Nephron progenitor cell (in vitro differentiated cells): ENCODE data around the gene PRKCZ.

Source experiments
- DNase-seq: peaks from one replicate; pipeline ENCODE4 v3.0.0; 2021
- H3K27ac Mint-ChIP-seq: 2 replicates; pipeline ENCODE4 v1.8.0; 2021; ENCODE audit warnings: mild to moderate bottlenecking, moderate library complexity, mixed read lengths
- H3K27me3 Mint-ChIP-seq: 2 replicates; pipeline ENCODE4 v1.8.0; 2021; ENCODE audit warnings: mild to moderate bottlenecking, low read depth, mixed read lengths; ENCODE audit not compliant: poor library complexity
- H3K36me3 Mint-ChIP-seq: 2 replicates; pipeline ENCODE4 v1.8.0; 2021; ENCODE audit warnings: low read depth, mixed read lengths
- H3K4me1 Mint-ChIP-seq: 2 replicates; pipeline ENCODE4 v1.8.0; 2021; ENCODE audit warnings: mixed read lengths
- H3K4me3 Mint-ChIP-seq: 2 replicates; pipeline ENCODE4 v1.8.0; 2021; ENCODE audit warnings: mild to moderate bottlenecking, moderate library complexity, mixed read lengths
- H3K9me3 Mint-ChIP-seq: 2 replicates; pipeline ENCODE4 v1.8.0; 2021; ENCODE audit warnings: mild to moderate bottlenecking, moderate library complexity, mixed read lengths
- TF ChIP-seq, protein P1 (sequence below): fragments of 200-600 bp; sonication (generic); IDR thresholded peaks from 2 replicates; pipeline ENCODE4 v1.5.0; 2021; ENCODE audit warnings: antibody characterized with exemption

The PRKCZ gene

DNA sequence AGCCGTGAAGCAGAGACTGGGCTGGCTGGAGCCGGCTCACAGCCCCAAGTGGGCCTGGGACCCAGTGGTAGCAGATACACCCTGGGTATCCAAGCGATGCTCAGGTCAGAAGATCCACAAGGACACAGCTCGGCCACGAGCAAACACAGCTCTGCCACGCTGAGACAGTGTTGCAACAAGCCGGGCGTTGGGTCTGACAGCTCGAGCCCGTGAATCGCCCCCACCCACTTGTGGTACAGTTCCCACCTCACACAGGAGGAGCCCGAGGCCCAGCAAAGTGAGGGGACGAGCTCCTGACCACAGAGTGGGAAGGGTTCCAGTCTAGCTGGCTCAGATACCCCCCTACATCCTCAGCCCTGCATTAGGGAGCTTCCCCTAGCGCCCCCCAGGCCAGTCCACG is 8.9 kb upstream of the PRKCZ start:
- peaks cover 22% of the 10 kb centered on the region for H3K27me3 Mint-ChIP-seq

DNA sequence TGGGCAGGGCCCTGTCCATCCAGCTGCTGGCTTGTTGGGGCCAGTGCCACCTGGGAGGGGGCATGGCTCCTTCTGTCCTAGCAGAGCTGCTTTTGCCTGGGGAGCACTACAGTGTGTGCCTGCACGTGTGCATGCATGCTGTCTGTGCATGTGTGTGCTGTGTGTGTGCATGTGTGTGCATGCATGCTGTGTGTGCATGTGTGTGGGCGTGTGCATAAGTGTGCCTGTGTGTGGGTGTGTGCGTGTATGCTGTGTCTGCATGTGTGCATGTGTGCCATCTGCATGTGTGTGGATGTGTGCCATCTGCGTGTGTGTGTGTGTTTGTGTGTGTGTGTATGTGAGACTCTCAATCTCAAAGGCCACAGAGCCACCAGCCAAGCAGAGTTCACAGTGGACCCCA is 8.3 kb upstream of the PRKCZ start:
- Mint-ChIP-seq H3K27ac (no peak overlapping the region), H3K36me3 (no peaks in the 10 kb centered on the region), H3K9me3 (peaks cover 3% of the 10 kb centered on the region), H3K4me1 (peaks cover 15% of the 10 kb centered on the region), H3K4me3 (no peak overlapping the region), H3K27me3 (peaks cover 28% of the 10 kb centered on the region)
- TF ChIP-seq, protein P1, sequence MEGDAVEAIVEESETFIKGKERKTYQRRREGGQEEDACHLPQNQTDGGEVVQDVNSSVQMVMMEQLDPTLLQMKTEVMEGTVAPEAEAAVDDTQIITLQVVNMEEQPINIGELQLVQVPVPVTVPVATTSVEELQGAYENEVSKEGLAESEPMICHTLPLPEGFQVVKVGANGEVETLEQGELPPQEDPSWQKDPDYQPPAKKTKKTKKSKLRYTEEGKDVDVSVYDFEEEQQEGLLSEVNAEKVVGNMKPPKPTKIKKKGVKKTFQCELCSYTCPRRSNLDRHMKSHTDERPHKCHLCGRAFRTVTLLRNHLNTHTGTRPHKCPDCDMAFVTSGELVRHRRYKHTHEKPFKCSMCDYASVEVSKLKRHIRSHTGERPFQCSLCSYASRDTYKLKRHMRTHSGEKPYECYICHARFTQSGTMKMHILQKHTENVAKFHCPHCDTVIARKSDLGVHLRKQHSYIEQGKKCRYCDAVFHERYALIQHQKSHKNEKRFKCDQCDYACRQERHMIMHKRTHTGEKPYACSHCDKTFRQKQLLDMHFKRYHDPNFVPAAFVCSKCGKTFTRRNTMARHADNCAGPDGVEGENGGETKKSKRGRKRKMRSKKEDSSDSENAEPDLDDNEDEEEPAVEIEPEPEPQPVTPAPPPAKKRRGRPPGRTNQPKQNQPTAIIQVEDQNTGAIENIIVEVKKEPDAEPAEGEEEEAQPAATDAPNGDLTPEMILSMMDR = no peak
- DNase-seq = no peak

More for the DNA sequence above, 8.9 kb upstream of the PRKCZ start:
- no peaks in the 10 kb centered on the region for H3K36me3 Mint-ChIP-seq
- no peak overlapping the region for H3K4me3 Mint-ChIP-seq
- H3K9me3 Mint-ChIP-seq = peaks cover 3% of the 10 kb centered on the region
- no peak for DNase-seq
- no peak overlapping the region for H3K27ac Mint-ChIP-seq
- peaks cover 15% of the 10 kb centered on the region for H3K4me1 Mint-ChIP-seq
- TF ChIP-seq, protein P1 = no peak

DNA sequence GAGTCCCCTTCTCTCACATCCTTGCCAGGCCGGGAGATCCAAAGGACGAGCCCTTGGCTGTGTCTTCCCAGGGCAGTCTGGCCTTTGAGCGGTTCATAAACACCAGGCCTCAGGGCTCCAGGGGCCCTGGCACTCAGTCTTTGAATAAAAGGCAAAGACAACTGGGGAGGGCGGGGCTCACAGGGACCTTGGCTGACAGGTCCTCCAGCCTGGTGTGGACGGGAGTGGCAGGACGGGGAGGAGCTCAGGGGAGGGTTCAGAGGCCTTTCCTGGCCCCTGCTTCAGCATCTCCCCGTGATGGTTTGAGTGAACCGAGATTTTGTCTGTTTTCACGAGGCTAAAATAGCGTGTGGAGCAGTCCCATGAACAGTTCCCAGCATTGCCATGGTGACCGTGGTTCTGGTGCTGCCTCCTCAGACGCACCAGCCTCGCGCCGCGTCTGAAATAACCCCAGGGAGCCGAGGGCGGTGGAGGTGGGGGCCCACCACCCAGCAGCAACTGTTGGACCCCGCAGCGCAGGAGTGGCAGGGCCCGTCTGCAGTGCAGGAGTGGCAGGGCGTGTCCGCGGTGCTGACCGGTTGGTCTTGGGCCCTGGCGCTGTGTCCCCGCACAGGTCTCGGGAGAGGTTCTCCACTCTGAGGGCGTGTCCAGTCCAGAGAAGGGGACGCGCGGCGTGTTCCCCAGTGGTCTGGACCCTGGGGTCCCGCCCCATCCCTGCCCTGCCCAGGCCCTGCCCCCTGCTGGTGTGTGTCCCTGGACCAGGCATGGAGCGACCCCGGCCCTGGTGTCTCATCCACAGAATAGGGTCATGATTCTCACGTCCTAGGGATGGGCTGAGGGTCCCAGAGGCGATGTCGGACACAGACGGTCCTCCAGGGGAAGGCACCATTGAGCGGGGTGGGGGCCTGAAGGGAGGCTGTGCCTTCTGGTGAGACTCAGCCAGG is 7.1 kb upstream of the PRKCZ start:
- TF ChIP-seq, protein P1 = no peak
- Mint-ChIP-seq H3K4me1 (peaks cover 15% of the 10 kb centered on the region), H3K9me3 (peaks cover 3% of the 10 kb centered on the region), H3K27me3 (peaks cover 40% of the 10 kb centered on the region), H3K36me3 (no peaks in the 10 kb centered on the region), H3K4me3 (no peak overlapping the region), H3K27ac (no peak overlapping the region)
- DNase-seq = no peak

- H3K27ac Mint-ChIP-seq = no peak overlapping the region
- H3K9me3 Mint-ChIP-seq = no peaks in the 10 kb centered on the region
- TF ChIP-seq, protein P1 = no peak
- H3K27me3 Mint-ChIP-seq = peaks cover 44% of the 10 kb centered on the region
- no peak for DNase-seq
- H3K4me1 Mint-ChIP-seq = peaks cover 20% of the 10 kb centered on the region
- no peak overlapping the region for H3K4me3 Mint-ChIP-seq
- no peaks in the 10 kb centered on the region for H3K36me3 Mint-ChIP-seq
Observed at GRCh38 chr1:2043886-2044285, 6.3 kb upstream of the PRKCZ start.

- H3K4me1 Mint-ChIP-seq = peaks cover 27% of the 10 kb centered on the region
- peaks cover 48% of the 10 kb centered on the region for H3K27me3 Mint-ChIP-seq
- peak; percentile 92 for DNase-seq
- H3K9me3 Mint-ChIP-seq = no peaks in the 10 kb centered on the region
- no peak overlapping the region for H3K4me3 Mint-ChIP-seq
- TF ChIP-seq, protein P1 = peak; percentile 61
- H3K36me3 Mint-ChIP-seq = no peaks in the 10 kb centered on the region
- H3K27ac Mint-ChIP-seq = no peak overlapping the region
Observed at GRCh38 chr1:2044510-2045319, 5.5 kb upstream of the PRKCZ start.
